HCT116 (cell line): ENCODE data around the gene MEG3. TPM values are rescaled to one million over a fixed set of nuclear protein-coding genes. Genes with fewer than 3 reads are reported as not detected.
A peak's percentile ranks its signal among the peaks of the same experiment; 100 is the strongest.

Experiments
- ATAC-seq: fragments of 200-7000 bp; cut with Tn5 transposase; 2 replicates; pipeline ENCODE4 v1.9.1; 2020; ENCODE audit warnings: mild to moderate bottlenecking, moderate library complexity
- BruUV-seq: library from RNA; stranded (reverse); fragments of 400-500 nt; replicated peaks from 2 replicates; lab custom pipeline; 2021; lab: Mats Ljungman, UMichigan
- CTCF ChIA-PET: fragments of 300-600 bp; sonication (Branson Sonifier 250); formaldehyde crosslinking; loops from one replicate; lab custom pipeline; 2021; ENCODE audit warnings: antibody characterized with exemption; lab: Charles Lee
- POLR2A ChIA-PET: fragments of 300-600, 350-600 bp; sonication (Branson Sonifier 250); formaldehyde crosslinking; loops from one replicate; lab custom pipeline; 2021; ENCODE audit warnings: antibody characterized with exemption; lab: Charles Lee
- RAD21 ChIA-PET, 2 experiments: fragments of 300-600 bp; sonication (Branson Sonifier 250); formaldehyde crosslinking; loops; one replicate each; lab custom pipeline; 2023; ENCODE audit warnings: low total read pairs in 2 of 2; ENCODE audit not compliant: uncharacterized antibody in 2 of 2, unreplicated experiment in 2 of 2, low non-redundant PET in 1 of 2; lab: Charles Lee
- DNase-seq: peaks from one replicate; pipeline ENCODE4 v3.0.0-alpha.2; 2010; ENCODE audit warnings: low read depth, low spot score
- H2AFZ ChIP-seq: fragments of 200-600 bp; shearing (Covaris generic), sonication (generic); 2 replicates; pipeline ENCODE4 v1.6.1; 2017; ENCODE audit warnings: low read depth, mixed run types, mixed read lengths, antibody characterized with exemption, low read length; ENCODE audit not compliant: poor library complexity, severe bottlenecking
- H3K27ac ChIP-seq: 2 replicates; pipeline ENCODE4 v1.5.1; 2012; ENCODE audit warnings: low read depth, low read length
- H3K27me3 ChIP-seq: fragments of 200-600 bp; sonication (generic); 2 replicates; pipeline ENCODE4 v1.6.1; 2016; ENCODE audit warnings: mixed run types, low read length, mixed read lengths; ENCODE audit not compliant: insufficient read depth
- H3K36me3 ChIP-seq, 2 experiments: fragments of 200-500 bp in 1 of 2; fragments of 200-600 bp in 1 of 2; sonication (Bioruptor generic) in 1 of 2; sonication (generic) in 1 of 2; 2 replicates each; pipeline versions ENCODE4 v1.5.1 to v1.6.1; 2014 to 2016; ENCODE audit warnings: low read length in 2 of 2, inconsistent platforms in 1 of 2, mixed read lengths in 1 of 2, mixed run types in 1 of 2; ENCODE audit not compliant: insufficient read depth in 2 of 2, control insufficient read depth in 1 of 2
- H3K4me1 ChIP-seq, 2 experiments: fragments of 200-600 bp in 1 of 2; sonication (generic) in 1 of 2; 2 replicates each; pipeline versions ENCODE4 v1.5.1 to v1.6.1; 2012 to 2017; ENCODE audit warnings: low read length in 2 of 2, inconsistent platforms in 1 of 2, mild to moderate bottlenecking in 1 of 2, mixed read lengths in 1 of 2, mixed run types in 1 of 2, moderate library complexity in 1 of 2; ENCODE audit not compliant: insufficient read depth in 2 of 2, control insufficient read depth in 1 of 2
- H3K4me2 ChIP-seq: fragments of 200-600 bp; sonication (generic); 2 replicates; pipeline ENCODE4 v1.6.1; 2017; ENCODE audit warnings: mixed run types, low read length, mixed read lengths
- H3K4me3 ChIP-seq, 2 experiments: fragments of 200-600 bp in 1 of 2; sonication (generic) in 1 of 2; replicated peaks in 1 of 2; 2 replicates each; pipeline ENCODE4 v1.5.1; 2011 to 2016; ENCODE audit warnings: low read length in 2 of 2, control low read depth in 1 of 2, low read depth in 1 of 2, mild to moderate bottlenecking in 1 of 2, mixed read lengths in 1 of 2, mixed run types in 1 of 2
- H3K79me2 ChIP-seq: fragments of 200-600 bp; sonication (generic); 2 replicates; pipeline ENCODE4 v1.6.1; 2017; ENCODE audit warnings: mild to moderate bottlenecking, mixed run types, low read length, moderate library complexity, mixed read lengths; ENCODE audit not compliant: insufficient read depth
- H3K9ac ChIP-seq: fragments of 200-600 bp; sonication (generic); 2 replicates; pipeline ENCODE4 v1.6.1; 2016; ENCODE audit warnings: low read length, mixed read lengths
- H3K9me2 ChIP-seq: fragments of 200-600 bp; sonication (generic), shearing (Covaris generic); 2 replicates; pipeline ENCODE4 v1.6.1; 2017; ENCODE audit warnings: mixed run types, mild to moderate bottlenecking, moderate library complexity; ENCODE audit not compliant: insufficient read depth
- H3K9me3 ChIP-seq, 2 experiments: fragments of 200-500 bp in 1 of 2; fragments of 200-600 bp in 1 of 2; sonication (Bioruptor generic) in 1 of 2; sonication (generic) in 1 of 2; 2 replicates each; pipeline ENCODE4 v1.6.1; 2014 to 2017; ENCODE audit warnings: low read length in 2 of 2, mixed read lengths in 2 of 2, inconsistent platforms in 1 of 2, low read depth in 1 of 2, mild to moderate bottlenecking in 1 of 2, mixed run types in 1 of 2, moderate library complexity in 1 of 2; ENCODE audit not compliant: control insufficient read depth in 1 of 2, insufficient read depth in 1 of 2
- H4K20me1 ChIP-seq: fragments of 200-600 bp; sonication (generic), shearing (Covaris generic); 2 replicates; pipeline ENCODE4 v1.6.1; 2017; ENCODE audit warnings: mixed run types, mild to moderate bottlenecking, moderate library complexity; ENCODE audit not compliant: insufficient read depth
- FOSL1 ChIP-seq: IDR thresholded peaks from 2 replicates; pipeline ENCODE4 v1.6.1; 2012; ENCODE audit warnings: low read depth
- RAD21 ChIP-seq: IDR thresholded peaks from 2 replicates; pipeline ENCODE4 v1.6.1; 2012; ENCODE audit warnings: low read depth, mild to moderate bottlenecking
- TCF7L2 ChIP-seq: IDR thresholded peaks from 2 replicates; pipeline ENCODE4 v1.7.0; 2011; ENCODE audit warnings: borderline replicate concordance, inconsistent platforms; ENCODE audit not compliant: insufficient read depth, insufficient read length; ENCODE audit errors: extremely low read depth
- intact Hi-C: fragments of 100-400 bp; cut with micrococcal nuclease; formaldehyde crosslinking; loops from 2 replicates; pipeline ENCODE4 v1.10.0; 2022
- total RNA-seq: library from RNA; stranded (reverse); gene quantifications from one replicate; pipeline ENCODE4 v1.2.1, GENCODE V29; 2021; ENCODE audit not compliant: unreplicated experiment
- TF ChIP-seq, protein P1 (sequence below): IDR thresholded peaks from 2 replicates; pipeline ENCODE4 v1.6.1; 2012; ENCODE audit warnings: low read depth
- TF ChIP-seq, protein P2 (sequence below): IDR thresholded peaks from 2 replicates; pipeline ENCODE4 v1.6.1; 2011; ENCODE audit warnings: mild to moderate bottlenecking, low read length, moderate library complexity; ENCODE audit not compliant: insufficient replicate concordance; ENCODE audit errors: extremely low read depth
- TF ChIP-seq, protein P3 (sequence below): IDR thresholded peaks from 2 replicates; pipeline ENCODE4 v1.6.1; 2012

The MEG3 gene
- total RNA-seq, 1 experiment from 2014 or later, result 2.5 TPM

DNA sequence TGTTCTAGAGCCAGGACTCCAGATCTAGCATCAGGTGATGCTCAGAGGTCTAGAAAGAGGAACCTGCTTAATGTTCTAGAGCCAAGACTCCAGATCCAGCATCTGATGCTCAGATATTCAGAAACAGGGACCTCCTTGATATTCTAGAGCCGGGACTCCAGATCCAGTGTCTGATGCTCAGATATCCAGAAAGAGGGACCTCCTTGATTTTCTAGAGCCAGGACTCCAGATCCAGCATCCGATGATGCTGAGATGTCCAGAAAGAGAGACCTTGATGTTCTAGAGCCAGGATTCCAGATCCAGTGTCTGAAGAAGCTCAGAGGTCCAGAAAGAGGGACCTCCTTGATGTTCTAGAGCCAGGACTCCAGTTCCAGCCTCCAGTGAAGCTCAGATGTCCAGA, 36.9 kb downstream of the MEG3 start:
- DNase-seq (no peak), ATAC-seq (no peak)
- ChIA-PET RAD21 (no interaction called here), POLR2A (no interaction called here), CTCF (no interaction called here)
- Histone ChIP-seq H3K4me2 (peak overlapping the region; percentile 5; the same call in 1 of the 2 replicates), H3K27ac (no peak overlapping the region), H3K9me2 (no peaks in the 10 kb centered on the region), H3K9ac (no peak overlapping the region), H3K79me2 (no peaks in the 10 kb centered on the region), H3K9me3 (no peaks in the 10 kb centered on the region), H3K36me3 (no peaks in the 10 kb centered on the region), H4K20me1 (no peaks in the 10 kb centered on the region), H3K27me3 (no peaks in the 10 kb centered on the region; the same call in 1 of the 2 replicates), H3K4me1 (peaks cover 0 to 16% of the 10 kb centered on the region in 2 experiments; a peak in 2 of 4 replicates), H3K4me3 (no peak overlapping the region), H2AFZ (no peak overlapping the region)
- intact Hi-C loops, result no loop called here
- BruUV-seq, result no TSS peak
- no peak for TF ChIP-seq FOSL1
- TF ChIP-seq, protein P1, sequence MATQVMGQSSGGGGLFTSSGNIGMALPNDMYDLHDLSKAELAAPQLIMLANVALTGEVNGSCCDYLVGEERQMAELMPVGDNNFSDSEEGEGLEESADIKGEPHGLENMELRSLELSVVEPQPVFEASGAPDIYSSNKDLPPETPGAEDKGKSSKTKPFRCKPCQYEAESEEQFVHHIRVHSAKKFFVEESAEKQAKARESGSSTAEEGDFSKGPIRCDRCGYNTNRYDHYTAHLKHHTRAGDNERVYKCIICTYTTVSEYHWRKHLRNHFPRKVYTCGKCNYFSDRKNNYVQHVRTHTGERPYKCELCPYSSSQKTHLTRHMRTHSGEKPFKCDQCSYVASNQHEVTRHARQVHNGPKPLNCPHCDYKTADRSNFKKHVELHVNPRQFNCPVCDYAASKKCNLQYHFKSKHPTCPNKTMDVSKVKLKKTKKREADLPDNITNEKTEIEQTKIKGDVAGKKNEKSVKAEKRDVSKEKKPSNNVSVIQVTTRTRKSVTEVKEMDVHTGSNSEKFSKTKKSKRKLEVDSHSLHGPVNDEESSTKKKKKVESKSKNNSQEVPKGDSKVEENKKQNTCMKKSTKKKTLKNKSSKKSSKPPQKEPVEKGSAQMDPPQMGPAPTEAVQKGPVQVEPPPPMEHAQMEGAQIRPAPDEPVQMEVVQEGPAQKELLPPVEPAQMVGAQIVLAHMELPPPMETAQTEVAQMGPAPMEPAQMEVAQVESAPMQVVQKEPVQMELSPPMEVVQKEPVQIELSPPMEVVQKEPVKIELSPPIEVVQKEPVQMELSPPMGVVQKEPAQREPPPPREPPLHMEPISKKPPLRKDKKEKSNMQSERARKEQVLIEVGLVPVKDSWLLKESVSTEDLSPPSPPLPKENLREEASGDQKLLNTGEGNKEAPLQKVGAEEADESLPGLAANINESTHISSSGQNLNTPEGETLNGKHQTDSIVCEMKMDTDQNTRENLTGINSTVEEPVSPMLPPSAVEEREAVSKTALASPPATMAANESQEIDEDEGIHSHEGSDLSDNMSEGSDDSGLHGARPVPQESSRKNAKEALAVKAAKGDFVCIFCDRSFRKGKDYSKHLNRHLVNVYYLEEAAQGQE, result no peak
- TF ChIP-seq, protein P2, sequence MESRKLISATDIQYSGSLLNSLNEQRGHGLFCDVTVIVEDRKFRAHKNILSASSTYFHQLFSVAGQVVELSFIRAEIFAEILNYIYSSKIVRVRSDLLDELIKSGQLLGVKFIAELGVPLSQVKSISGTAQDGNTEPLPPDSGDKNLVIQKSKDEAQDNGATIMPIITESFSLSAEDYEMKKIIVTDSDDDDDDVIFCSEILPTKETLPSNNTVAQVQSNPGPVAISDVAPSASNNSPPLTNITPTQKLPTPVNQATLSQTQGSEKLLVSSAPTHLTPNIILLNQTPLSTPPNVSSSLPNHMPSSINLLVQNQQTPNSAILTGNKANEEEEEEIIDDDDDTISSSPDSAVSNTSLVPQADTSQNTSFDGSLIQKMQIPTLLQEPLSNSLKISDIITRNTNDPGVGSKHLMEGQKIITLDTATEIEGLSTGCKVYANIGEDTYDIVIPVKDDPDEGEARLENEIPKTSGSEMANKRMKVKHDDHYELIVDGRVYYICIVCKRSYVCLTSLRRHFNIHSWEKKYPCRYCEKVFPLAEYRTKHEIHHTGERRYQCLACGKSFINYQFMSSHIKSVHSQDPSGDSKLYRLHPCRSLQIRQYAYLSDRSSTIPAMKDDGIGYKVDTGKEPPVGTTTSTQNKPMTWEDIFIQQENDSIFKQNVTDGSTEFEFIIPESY, result no peak
- TF ChIP-seq, protein P3, sequence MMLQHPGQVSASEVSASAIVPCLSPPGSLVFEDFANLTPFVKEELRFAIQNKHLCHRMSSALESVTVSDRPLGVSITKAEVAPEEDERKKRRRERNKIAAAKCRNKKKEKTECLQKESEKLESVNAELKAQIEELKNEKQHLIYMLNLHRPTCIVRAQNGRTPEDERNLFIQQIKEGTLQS, result no peak
- TF ChIP-seq RAD21, result no peak
- no peak for TF ChIP-seq TCF7L2
